DOHH2 (cell line): Measurements from ENCODE around the gene OR13D1.

Source experiments
- H3F3A ChIP-seq: fragments of 200-600 bp; sonication (generic), shearing (Covaris generic); 2 replicates; pipeline ENCODE4 v1.6.0; 2016; ENCODE audit warnings: antibody characterized with exemption, mild to moderate bottlenecking; ENCODE audit not compliant: control insufficient read depth, insufficient read depth
- H3K27ac ChIP-seq: fragments of 200-600 bp; sonication (generic); 2 replicates; pipeline ENCODE4 v1.5.1; 2014; ENCODE audit warnings: low read depth, mild to moderate bottlenecking, low read length, moderate library complexity
- H3K27me3 ChIP-seq: fragments of 200-600 bp; sonication (generic); 2 replicates; pipeline ENCODE4 v1.6.1; 2014; ENCODE audit warnings: mild to moderate bottlenecking, low read length, mixed read lengths; ENCODE audit not compliant: control insufficient read depth
- H3K36me3 ChIP-seq: fragments of 200-600 bp; sonication (generic); 2 replicates; pipeline ENCODE4 v1.6.1; 2014; ENCODE audit warnings: mild to moderate bottlenecking, low read length, moderate library complexity, mixed read lengths; ENCODE audit not compliant: control insufficient read depth
- H3K4me1 ChIP-seq: fragments of 200-600 bp; sonication (generic); 2 replicates; pipeline ENCODE4 v1.6.1; 2014; ENCODE audit warnings: mild to moderate bottlenecking, low read length, mixed read lengths; ENCODE audit not compliant: control insufficient read depth
- H3K4me2 ChIP-seq: fragments of 200-600 bp; sonication (generic); 2 replicates; pipeline ENCODE4 v1.6.0; 2014; ENCODE audit warnings: mild to moderate bottlenecking, low read length, moderate library complexity
- H3K4me3 ChIP-seq: fragments of 200-600 bp; sonication (generic); 2 replicates; pipeline ENCODE4 v1.5.1; 2014; ENCODE audit warnings: mild to moderate bottlenecking, low read length, mixed read lengths
- H3K79me2 ChIP-seq: fragments of 200-600 bp; sonication (generic); 2 replicates; pipeline ENCODE4 v1.6.1; 2014; ENCODE audit warnings: mild to moderate bottlenecking, low read length, mixed read lengths; ENCODE audit not compliant: control insufficient read depth
- H3K9me2 ChIP-seq: fragments of 200-600 bp; sonication (generic); replicated peaks from 2 replicates; pipeline ENCODE4 v1.6.1; 2014; ENCODE audit warnings: mild to moderate bottlenecking, low read length, mixed read lengths; ENCODE audit not compliant: control insufficient read depth
- H3K9me3 ChIP-seq: fragments of 200-600 bp; sonication (generic); 2 replicates; pipeline ENCODE4 v1.6.1; 2014; ENCODE audit warnings: antibody characterized with exemption, low read length, mixed read lengths; ENCODE audit not compliant: control insufficient read depth, insufficient read depth
- H4K20me1 ChIP-seq: fragments of 200-600 bp; sonication (generic); 2 replicates; pipeline ENCODE4 v1.6.0; 2014; ENCODE audit warnings: low read depth, mild to moderate bottlenecking, antibody characterized with exemption, low read length, moderate library complexity; ENCODE audit not compliant: control insufficient read depth, insufficient read depth
- EZH2phosphoT487 ChIP-seq: fragments of 200-600 bp; sonication (generic); IDR thresholded peaks from 2 replicates; pipeline ENCODE4 v1.6.1; 2017; ENCODE audit warnings: borderline replicate concordance, mild to moderate bottlenecking, antibody characterized with exemption, low read length, moderate library complexity, mixed read lengths
- TF ChIP-seq, protein P1 (sequence below): fragments of 200-600 bp; sonication (generic); IDR thresholded peaks from one replicate; pipeline ENCODE4 v1.5.1; 2014; ENCODE audit warnings: antibody characterized with exemption, mild to moderate bottlenecking, low read depth, low read length; ENCODE audit not compliant: poor library complexity, severe bottlenecking

The OR13D1 gene

GRCh38 chr9:104740621-104741020 is 46.3 kb downstream of the OR13D1 start:
- Histone ChIP-seq H4K20me1 (no peaks in the 10 kb centered on the region), H3K36me3 (no peaks in the 10 kb centered on the region), H3K4me2 (peak overlapping the region; percentile 40), H3F3A (peaks cover 5% of the 10 kb centered on the region; the same call in 1 of the 2 replicates), H3K4me3 (peak overlapping the region; percentile 26; the same call in 1 of the 2 replicates), H3K9me2 (no peaks in the 10 kb centered on the region), H3K27ac (no peak overlapping the region), H3K9me3 (no peaks in the 10 kb centered on the region), H3K79me2 (no peaks in the 10 kb centered on the region), H3K27me3 (no peaks in the 10 kb centered on the region), H3K4me1 (peaks cover 23% of the 10 kb centered on the region)
- TF ChIP-seq EZH2phosphoT487 = no peak
- TF ChIP-seq, protein P1, sequence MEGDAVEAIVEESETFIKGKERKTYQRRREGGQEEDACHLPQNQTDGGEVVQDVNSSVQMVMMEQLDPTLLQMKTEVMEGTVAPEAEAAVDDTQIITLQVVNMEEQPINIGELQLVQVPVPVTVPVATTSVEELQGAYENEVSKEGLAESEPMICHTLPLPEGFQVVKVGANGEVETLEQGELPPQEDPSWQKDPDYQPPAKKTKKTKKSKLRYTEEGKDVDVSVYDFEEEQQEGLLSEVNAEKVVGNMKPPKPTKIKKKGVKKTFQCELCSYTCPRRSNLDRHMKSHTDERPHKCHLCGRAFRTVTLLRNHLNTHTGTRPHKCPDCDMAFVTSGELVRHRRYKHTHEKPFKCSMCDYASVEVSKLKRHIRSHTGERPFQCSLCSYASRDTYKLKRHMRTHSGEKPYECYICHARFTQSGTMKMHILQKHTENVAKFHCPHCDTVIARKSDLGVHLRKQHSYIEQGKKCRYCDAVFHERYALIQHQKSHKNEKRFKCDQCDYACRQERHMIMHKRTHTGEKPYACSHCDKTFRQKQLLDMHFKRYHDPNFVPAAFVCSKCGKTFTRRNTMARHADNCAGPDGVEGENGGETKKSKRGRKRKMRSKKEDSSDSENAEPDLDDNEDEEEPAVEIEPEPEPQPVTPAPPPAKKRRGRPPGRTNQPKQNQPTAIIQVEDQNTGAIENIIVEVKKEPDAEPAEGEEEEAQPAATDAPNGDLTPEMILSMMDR = no peak

- Histone ChIP-seq H3K9me3 (no peaks in the 10 kb centered on the region), H3K9me2 (no peaks in the 10 kb centered on the region), H3K27ac (no peak overlapping the region), H4K20me1 (no peaks in the 10 kb centered on the region), H3F3A (peaks cover 5% of the 10 kb centered on the region; the same call in 1 of the 2 replicates), H3K36me3 (peaks cover 4% of the 10 kb centered on the region; the same call in 1 of the 2 replicates), H3K4me1 (peaks cover 35% of the 10 kb centered on the region), H3K27me3 (no peaks in the 10 kb centered on the region), H3K4me2 (0 out of 2 replicates have a peak overlapping the region, but pooled peaks have one; percentile 3), H3K79me2 (peaks cover 17% of the 10 kb centered on the region), H3K4me3 (no peak overlapping the region)
- no peak for TF ChIP-seq EZH2phosphoT487
- TF ChIP-seq, protein P1 = peak; percentile 73
These were observed 49.2 kb downstream of the OR13D1 start for GRCh38 chr9:104743376-104743985.
